Measurements from ENCODE around the gene C1orf198. TPM values are rescaled to one million over a fixed set of nuclear protein-coding genes. Genes with fewer than 3 reads are reported as not detected.

The C1orf198 gene
- total and polyA plus RNA-seq, 2 experiments from 2014 or later: 76.2 to 123 TPM

GRCh38 chr1:230876660-230877059 lies 8.3 kb upstream of the C1orf198 start:
- H3F3A ChIP-seq (ENCODE audit: insufficient read depth): peaks cover 20% of the 10 kb centered on the region
- H3K79me2 ChIP-seq (ENCODE audit: insufficient read depth): no peaks in the 10 kb centered on the region
- no peak for DNase-seq
- H4K20me1 ChIP-seq (ENCODE audit: insufficient read depth): no peaks in the 10 kb centered on the region
- WGBS, 2 experiments (ENCODE audit: low coverage in 1 of 2, low lambda C conversion rate in 2 of 2, missing lambda C conversion rate in 2 of 2): 90 to 92% methylated on average over 6 of the region's 6 CpGs
- no peaks in the 10 kb centered on the region for H3K9me3 ChIP-seq (ENCODE audit: low read depth)
- no peaks in the 10 kb centered on the region for H3K27me3 ChIP-seq (replicated peaks; ENCODE audit: insufficient read depth)
- no peak overlapping the region for H3K9ac ChIP-seq
- no peak overlapping the region for H3K4me3 ChIP-seq
- peaks cover 27% of the 10 kb centered on the region for H3K4me1 ChIP-seq (ENCODE audit: insufficient read depth)
- no peaks in the 10 kb centered on the region for H3K36me3 ChIP-seq (ENCODE audit: low read depth)
- H3K27ac ChIP-seq: peak overlapping the region; percentile 42
- in situ Hi-C loops (cut with MboI): no loop called here
- H3K4me2 ChIP-seq (ENCODE audit: unreplicated experiment): peak overlapping the region; percentile 28
- no peaks in the 10 kb centered on the region for H3K9me2 ChIP-seq (ENCODE audit: insufficient read depth)
- H2AFZ ChIP-seq: no peak overlapping the region
- TF ChIP-seq EZH2phosphoT487 (IDR thresholded peaks at IDR 0.05; ENCODE audit: insufficient read depth, low read depth): no peak
- no peak for TF ChIP-seq EZH2 (IDR thresholded peaks at IDR 0.05; ENCODE audit: insufficient read depth, poor library complexity, severe bottlenecking)

- Histone ChIP-seq H3K4me1 (ENCODE audit: insufficient read depth) (peaks cover 27% of the 10 kb centered on the region), H3K36me3 (ENCODE audit: low read depth) (no peaks in the 10 kb centered on the region), H3K9me3 (ENCODE audit: low read depth) (no peaks in the 10 kb centered on the region), H3F3A (ENCODE audit: insufficient read depth) (peaks cover 20% of the 10 kb centered on the region), H3K27ac (no peak overlapping the region), H3K79me2 (ENCODE audit: insufficient read depth) (no peaks in the 10 kb centered on the region), H2AFZ (no peak overlapping the region), H3K4me3 (no peak overlapping the region), H4K20me1 (ENCODE audit: insufficient read depth) (no peaks in the 10 kb centered on the region), H3K9me2 (ENCODE audit: insufficient read depth) (no peaks in the 10 kb centered on the region), H3K27me3 (replicated peaks; ENCODE audit: insufficient read depth) (no peaks in the 10 kb centered on the region), H3K4me2 (ENCODE audit: unreplicated experiment) (no peak overlapping the region), H3K9ac (no peak overlapping the region)
- in situ Hi-C loops (cut with MboI): no loop called here
- no peak for DNase-seq
- WGBS, 2 experiments (ENCODE audit: low coverage in 1 of 2, low lambda C conversion rate in 2 of 2, missing lambda C conversion rate in 2 of 2): 84% methylated on average over 8 of the region's 8 CpGs
- TF ChIP-seq EZH2phosphoT487 (IDR thresholded peaks at IDR 0.05; ENCODE audit: insufficient read depth, low read depth): no peak
- TF ChIP-seq EZH2 (IDR thresholded peaks at IDR 0.05; ENCODE audit: insufficient read depth, poor library complexity, severe bottlenecking): no peak
Observed at GRCh38 chr1:230875370-230875769, 7.0 kb upstream of the C1orf198 start.

DNA sequence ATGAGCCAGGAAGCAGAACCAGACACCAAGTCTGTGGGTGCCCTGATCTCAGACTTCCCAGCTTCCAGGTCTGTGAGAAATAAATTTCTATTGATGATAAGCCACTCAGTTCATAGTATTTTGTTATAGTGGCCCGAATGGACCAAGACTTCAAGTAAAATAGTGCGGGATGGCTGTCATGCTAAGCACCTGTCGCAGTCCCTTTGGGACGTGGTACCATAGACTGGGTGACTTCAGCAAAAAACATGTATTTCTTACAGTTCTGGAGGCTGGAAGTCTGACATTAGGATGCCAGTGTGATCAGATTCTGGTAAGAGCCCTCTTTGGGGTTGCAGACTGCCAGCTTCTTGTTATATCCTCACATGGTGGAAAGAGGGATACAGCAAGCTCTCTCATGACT lies 2.6 kb upstream of the C1orf198 start:
- H3K9me3 ChIP-seq (ENCODE audit: low read depth): no peaks in the 10 kb centered on the region
- DNase-seq: no peak
- no peak overlapping the region for H3K4me2 ChIP-seq (ENCODE audit: unreplicated experiment)
- TF ChIP-seq EZH2phosphoT487 (IDR thresholded peaks at IDR 0.05; ENCODE audit: insufficient read depth, low read depth): no peak
- no peak for TF ChIP-seq EZH2 (IDR thresholded peaks at IDR 0.05; ENCODE audit: insufficient read depth, poor library complexity, severe bottlenecking)
- H3K9ac ChIP-seq: no peak overlapping the region
- H3F3A ChIP-seq (ENCODE audit: insufficient read depth): peaks cover 29% of the 10 kb centered on the region
- no peaks in the 10 kb centered on the region for H3K9me2 ChIP-seq (ENCODE audit: insufficient read depth)
- no peaks in the 10 kb centered on the region for H3K27me3 ChIP-seq (replicated peaks; ENCODE audit: insufficient read depth)
- H3K4me3 ChIP-seq: no peak overlapping the region
- peaks cover 19% of the 10 kb centered on the region for H3K79me2 ChIP-seq (ENCODE audit: insufficient read depth)
- no peak overlapping the region for H3K27ac ChIP-seq
- peaks cover 19% of the 10 kb centered on the region for H3K4me1 ChIP-seq (ENCODE audit: insufficient read depth)
- no peaks in the 10 kb centered on the region for H3K36me3 ChIP-seq (ENCODE audit: low read depth)
- WGBS, 2 experiments (ENCODE audit: low coverage in 1 of 2, low lambda C conversion rate in 2 of 2, missing lambda C conversion rate in 2 of 2): 97% methylated on average over 4 of the region's 4 CpGs
- no peaks in the 10 kb centered on the region for H4K20me1 ChIP-seq (ENCODE audit: insufficient read depth)
- H2AFZ ChIP-seq: no peak overlapping the region
- in situ Hi-C loops (cut with MboI): no loop called here

GRCh38 chr1:230869500-230869899 lies 1.2 kb upstream of the C1orf198 start:
- H3K27ac ChIP-seq: peak overlapping the region; percentile 73
- no peaks in the 10 kb centered on the region for H4K20me1 ChIP-seq (ENCODE audit: insufficient read depth)
- no peaks in the 10 kb centered on the region for H3K9me2 ChIP-seq (ENCODE audit: insufficient read depth)
- peaks cover 33% of the 10 kb centered on the region for H3K4me1 ChIP-seq (ENCODE audit: insufficient read depth)
- H3K4me3 ChIP-seq: peak overlapping the region; percentile 62
- no peaks in the 10 kb centered on the region for H3K9me3 ChIP-seq (ENCODE audit: low read depth)
- H2AFZ ChIP-seq: peak overlapping the region; percentile 80
- H3K9ac ChIP-seq: peak overlapping the region; percentile 77
- peak overlapping the region; percentile 77 for H3K4me2 ChIP-seq (ENCODE audit: unreplicated experiment)
- in situ Hi-C loops (cut with MboI): no loop called here
- TF ChIP-seq EZH2phosphoT487 (IDR thresholded peaks at IDR 0.05; ENCODE audit: insufficient read depth, low read depth): no peak
- no peak for TF ChIP-seq EZH2 (IDR thresholded peaks at IDR 0.05; ENCODE audit: insufficient read depth, poor library complexity, severe bottlenecking)
- peaks cover 33% of the 10 kb centered on the region for H3K79me2 ChIP-seq (ENCODE audit: insufficient read depth)
- H3F3A ChIP-seq (ENCODE audit: insufficient read depth): peaks cover 43% of the 10 kb centered on the region
- DNase-seq: peak; percentile 50
- no peaks in the 10 kb centered on the region for H3K36me3 ChIP-seq (ENCODE audit: low read depth)
- H3K27me3 ChIP-seq (replicated peaks; ENCODE audit: insufficient read depth): no peaks in the 10 kb centered on the region
- 68 to 70% methylated on average over 4 of the region's 4 CpGs for WGBS, 2 experiments (ENCODE audit: low coverage in 1 of 2, low lambda C conversion rate in 2 of 2, missing lambda C conversion rate in 2 of 2)

Data from GM23248 (cell line).